ENCODE results near the gene FEM1C. TPM values are rescaled to one million over a fixed set of nuclear protein-coding genes. Genes with fewer than 3 reads are reported as not detected.
"Not testable (repeated sequence)": the region's sequence is repeated elsewhere in the genome, so short reads cannot be mapped to it uniquely, and the experiment has no call there.

The FEM1C gene
- total RNA-seq, 1 donor = 40.9 TPM

- Histone ChIP-seq H3K4me1 (ENCODE audit: insufficient read depth, low read length) (peaks cover 12% of the 10 kb centered on the region), H3K27me3 (ENCODE audit: insufficient read depth, low read length) (no peaks in the 10 kb centered on the region), H3K9me3 (ENCODE audit: low read depth, low read length) (no peaks in the 10 kb centered on the region), H3K4me3 (ENCODE audit: low read length) (no peak overlapping the region)
Observed at GRCh38 chr5:115480900-115481299, 63.7 kb downstream of the FEM1C start.

DNA sequence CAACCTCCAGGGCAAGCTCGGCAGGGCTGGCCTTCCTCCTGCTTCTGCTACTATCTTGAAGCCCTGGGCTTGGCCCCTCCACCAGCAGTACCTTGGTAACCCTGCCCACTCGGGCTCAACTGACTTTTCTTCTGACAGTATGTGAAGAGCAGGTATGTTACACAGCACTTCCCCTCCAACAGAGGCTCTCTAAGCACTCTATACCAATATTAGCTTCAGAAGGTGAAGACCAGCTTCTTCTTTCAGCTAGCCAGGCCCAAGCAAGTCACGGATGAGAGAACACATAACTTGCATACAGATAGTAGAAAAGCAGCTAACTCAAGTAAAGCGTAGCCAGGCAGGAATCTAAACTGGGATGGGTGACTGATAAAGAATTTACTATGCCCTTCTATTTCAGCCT is 64.3 kb downstream of the FEM1C start:
- H3K4me3 ChIP-seq (ENCODE audit: low read length) = no peak overlapping the region
- no peaks in the 10 kb centered on the region for H3K27me3 ChIP-seq (ENCODE audit: insufficient read depth, low read length)
- no peaks in the 10 kb centered on the region for H3K9me3 ChIP-seq (ENCODE audit: low read depth, low read length)
- peaks cover 13% of the 10 kb centered on the region for H3K4me1 ChIP-seq (ENCODE audit: insufficient read depth, low read length)

DNA sequence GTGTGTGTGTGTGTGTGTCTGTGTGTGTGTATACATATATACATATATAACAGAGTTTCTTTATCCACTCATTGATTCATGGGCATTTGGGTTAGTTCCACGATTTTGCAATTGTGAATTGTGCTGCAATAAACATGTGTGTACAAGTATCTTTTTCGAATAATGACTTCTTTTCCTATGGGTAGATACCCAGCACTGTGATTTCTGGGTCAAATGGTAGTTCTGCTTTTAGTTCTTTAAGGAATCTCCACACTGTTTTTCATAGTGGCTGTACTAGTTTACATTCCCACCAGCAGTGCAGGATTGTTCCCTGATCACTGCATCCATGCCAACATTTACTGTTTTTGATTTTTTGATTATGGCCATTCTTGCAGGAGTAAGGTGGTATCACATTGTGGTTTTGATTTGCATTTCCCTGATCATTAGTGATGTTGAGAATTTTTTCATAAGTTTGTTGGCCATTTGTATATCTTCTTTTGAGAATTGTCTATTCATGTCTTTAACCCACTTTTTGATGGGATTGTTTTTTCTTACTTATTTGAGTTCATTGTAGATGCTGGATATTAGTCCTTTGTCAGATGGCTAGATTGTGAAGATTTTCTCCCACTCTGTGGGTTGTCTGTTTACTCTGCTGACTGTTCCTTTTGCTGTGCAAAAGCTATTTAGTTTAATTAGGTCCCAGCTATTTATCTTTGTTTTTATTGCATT is 65.3 kb downstream of the FEM1C start:
- not testable (repeated sequence) for H3K9me3 ChIP-seq (ENCODE audit: low read depth, low read length); H3K4me1 ChIP-seq (ENCODE audit: insufficient read depth, low read length); H3K4me3 ChIP-seq (ENCODE audit: low read length); H3K27me3 ChIP-seq (ENCODE audit: insufficient read depth, low read length)

GRCh38 chr5:115478281-115478680 is 66.3 kb downstream of the FEM1C start:
- Histone ChIP-seq H3K4me3 (ENCODE audit: low read length) (no peak overlapping the region), H3K27me3 (ENCODE audit: insufficient read depth, low read length) (no peaks in the 10 kb centered on the region), H3K4me1 (ENCODE audit: insufficient read depth, low read length) (peaks cover 4% of the 10 kb centered on the region), H3K9me3 (ENCODE audit: low read depth, low read length) (no peaks in the 10 kb centered on the region)

DNA sequence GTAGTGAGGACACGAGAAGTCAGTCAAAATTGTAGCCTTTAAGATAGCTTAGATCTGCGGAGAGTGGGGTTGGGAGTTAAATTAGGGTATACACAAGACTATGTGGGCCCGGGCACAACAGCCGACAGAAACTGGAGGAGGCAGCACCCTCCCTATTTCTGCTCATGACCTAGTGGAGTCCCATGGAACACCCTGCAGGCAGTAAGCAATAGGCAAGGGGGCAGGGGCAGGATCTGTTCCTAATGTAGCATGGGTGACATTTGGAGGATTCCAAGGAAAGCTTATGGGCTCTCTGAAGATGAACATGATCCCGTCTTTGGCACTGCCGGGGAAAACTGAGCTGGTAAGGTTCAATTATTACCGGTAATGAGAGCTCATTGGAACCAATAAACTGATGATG is 67.0 kb downstream of the FEM1C start:
- Histone ChIP-seq H3K27me3 (ENCODE audit: insufficient read depth, low read length) (no peaks in the 10 kb centered on the region), H3K4me3 (ENCODE audit: low read length) (no peak overlapping the region), H3K4me1 (ENCODE audit: insufficient read depth, low read length) (peaks cover 10% of the 10 kb centered on the region), H3K9me3 (ENCODE audit: low read depth, low read length) (no peaks in the 10 kb centered on the region)

DNA sequence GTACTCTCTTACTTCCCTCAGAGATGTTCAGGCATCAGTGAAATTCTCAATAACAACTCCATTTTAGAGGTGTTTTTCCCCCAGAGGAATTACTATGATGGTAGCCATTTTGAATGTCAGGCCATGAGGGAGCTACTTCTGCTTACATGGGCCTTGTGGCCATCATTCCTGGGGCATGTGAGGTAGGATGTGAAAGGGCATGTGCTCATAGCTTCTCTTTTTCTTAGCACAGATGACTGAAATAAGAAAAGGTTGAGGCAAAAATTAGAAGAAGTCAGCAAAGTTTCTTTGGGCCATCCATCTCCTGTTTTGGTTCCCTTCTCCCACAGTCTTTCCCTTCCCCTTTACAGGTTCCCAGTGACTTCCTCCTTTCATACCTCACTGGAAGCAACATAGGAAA is 68.8 kb downstream of the FEM1C start:
- no peaks in the 10 kb centered on the region for H3K9me3 ChIP-seq (ENCODE audit: low read depth, low read length)
- no peaks in the 10 kb centered on the region for H3K27me3 ChIP-seq (ENCODE audit: insufficient read depth, low read length)
- peaks cover 17% of the 10 kb centered on the region for H3K4me1 ChIP-seq (ENCODE audit: insufficient read depth, low read length)
- H3K4me3 ChIP-seq (ENCODE audit: low read length) = no peak overlapping the region

GRCh38 chr5:115472271-115473025 is 72.1 kb downstream of the FEM1C start:
- Histone ChIP-seq H3K27me3 (ENCODE audit: insufficient read depth, low read length) (no peaks in the 10 kb centered on the region), H3K9me3 (ENCODE audit: low read depth, low read length) (no peaks in the 10 kb centered on the region), H3K4me1 (ENCODE audit: insufficient read depth, low read length) (peaks cover 18% of the 10 kb centered on the region), H3K4me3 (ENCODE audit: low read length) (no peak overlapping the region)

GRCh38 chr5:115471345-115472063 is 73.1 kb downstream of the FEM1C start:
- H3K4me3 ChIP-seq (ENCODE audit: low read length) = no peak overlapping the region

GRCh38 chr5:115470921-115471320 is 73.7 kb downstream of the FEM1C start:
- Histone ChIP-seq H3K4me1 (ENCODE audit: insufficient read depth, low read length) (peaks cover 20% of the 10 kb centered on the region), H3K27me3 (ENCODE audit: insufficient read depth, low read length) (no peaks in the 10 kb centered on the region), H3K9me3 (ENCODE audit: low read depth, low read length) (no peaks in the 10 kb centered on the region), H3K4me3 (ENCODE audit: low read length) (no peak overlapping the region)

More at GRCh38 chr5:115471345-115472063, 73.1 kb downstream of the FEM1C start:
- H3K4me1 ChIP-seq (ENCODE audit: insufficient read depth, low read length) = peaks cover 20% of the 10 kb centered on the region
- no peaks in the 10 kb centered on the region for H3K27me3 ChIP-seq (ENCODE audit: insufficient read depth, low read length)
- no peaks in the 10 kb centered on the region for H3K9me3 ChIP-seq (ENCODE audit: low read depth, low read length)

Other genes starting within 250 kb of the FEM1C start
- gene CCDC112, start 248.1 kb downstream of the FEM1C start, total RNA-seq = 4.9 TPM
- gene TICAM2, start 57.7 kb upstream of the FEM1C start, total RNA-seq = 1.2 TPM
- gene TMED7, start 81.3 kb upstream of the FEM1C start, total RNA-seq = 100 TPM

All from mononuclear cell (primary cell).